ENCODE data around the gene DHRSX.
"Not testable (repeated sequence)": the region's sequence is repeated elsewhere in the genome, so short reads cannot be mapped to it uniquely, and the experiment has no call there.

DHRSX gene

GRCh38 chrX:2519638-2520037 lies 18.9 kb upstream of the DHRSX start:
- not testable (repeated sequence) for DNase-seq

GRCh38 chrX:2517055-2517454 lies 16.3 kb upstream of the DHRSX start:
- no peak for DNase-seq

GRCh38 chrX:2516623-2517022 lies 15.8 kb upstream of the DHRSX start:
- no peak for DNase-seq

GRCh38 chrX:2514131-2514530 lies 13.4 kb upstream of the DHRSX start:
- no peak for DNase-seq

GRCh38 chrX:2513121-2513664 lies 12.4 kb upstream of the DHRSX start:
- DNase-seq: no peak

- no peak for DNase-seq
These were observed 11.7 kb upstream of the DHRSX start for GRCh38 chrX:2512501-2512900.

- no peak for DNase-seq
These were observed 10.6 kb upstream of the DHRSX start for GRCh38 chrX:2511326-2511725.

GRCh38 chrX:2508648-2509335 lies 8.0 kb upstream of the DHRSX start:
- no peak for DNase-seq

GRCh38 chrX:2507904-2508627 lies 7.3 kb upstream of the DHRSX start:
- DNase-seq: no peak

GRCh38 chrX:2507196-2507595 lies 6.4 kb upstream of the DHRSX start:
- DNase-seq: no peak

- DNase-seq: not testable (repeated sequence)
These were observed 4.6 kb upstream of the DHRSX start for GRCh38 chrX:2505341-2505740.

- DNase-seq: no peak
These were observed 4.0 kb upstream of the DHRSX start for GRCh38 chrX:2504706-2505332.

- DNase-seq: no peak
These were observed 3.1 kb upstream of the DHRSX start for GRCh38 chrX:2503591-2504500.

- DNase-seq: no peak
These were observed 2.1 kb upstream of the DHRSX start for GRCh38 chrX:2502668-2503519.

- no peak for DNase-seq
These were observed 1.4 kb upstream of the DHRSX start for GRCh38 chrX:2502120-2502667.

- DNase-seq: no peak
These were observed 855 bp upstream of the DHRSX start for GRCh38 chrX:2501559-2502102.

GRCh38 chrX:2500091-2500802 lies 529 bp downstream of the DHRSX start:
- peak; percentile 71 for DNase-seq

- DNase-seq: no peak
These were observed 1.3 kb downstream of the DHRSX start for GRCh38 chrX:2499507-2499906.

GRCh38 chrX:2498781-2499302 lies 1.9 kb downstream of the DHRSX start:
- no peak for DNase-seq

All from right forelimb (tissue), 1 donor.